NB4 (cell line): ENCODE results near the gene GMPS.

Experiments
- POLR2A ChIP-seq: IDR thresholded peaks from 2 replicates; pipeline ENCODE4 v1.6.1; 2011; ENCODE audit warnings: mild to moderate bottlenecking; ENCODE audit not compliant: insufficient read length; ENCODE audit errors: extremely low read depth
- TF ChIP-seq, protein P1 (sequence below): IDR thresholded peaks from one replicate; pipeline ENCODE4 v1.5.1; 2012; ENCODE audit warnings: low read depth, low read length

DNA sequence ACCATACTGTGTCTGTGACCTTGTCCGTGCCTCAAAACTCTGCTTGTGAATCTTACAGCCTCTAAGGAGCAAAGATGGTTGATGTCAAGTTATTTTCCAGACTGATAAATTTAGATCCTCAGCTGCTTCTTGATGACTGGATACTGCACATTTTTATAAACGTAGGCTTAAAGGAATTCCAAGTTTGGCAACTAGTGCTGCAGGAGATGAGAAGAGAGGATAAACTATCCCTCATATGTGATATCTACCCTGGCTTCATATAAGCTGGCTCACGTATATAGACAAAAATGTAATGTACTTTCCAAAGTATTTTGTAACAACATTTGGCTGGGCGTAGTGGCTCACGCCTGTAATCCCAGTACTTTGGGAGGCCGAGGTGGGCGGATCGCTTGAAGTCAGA is 89.6 kb downstream of the GMPS start:
- TF ChIP-seq, protein P1, sequence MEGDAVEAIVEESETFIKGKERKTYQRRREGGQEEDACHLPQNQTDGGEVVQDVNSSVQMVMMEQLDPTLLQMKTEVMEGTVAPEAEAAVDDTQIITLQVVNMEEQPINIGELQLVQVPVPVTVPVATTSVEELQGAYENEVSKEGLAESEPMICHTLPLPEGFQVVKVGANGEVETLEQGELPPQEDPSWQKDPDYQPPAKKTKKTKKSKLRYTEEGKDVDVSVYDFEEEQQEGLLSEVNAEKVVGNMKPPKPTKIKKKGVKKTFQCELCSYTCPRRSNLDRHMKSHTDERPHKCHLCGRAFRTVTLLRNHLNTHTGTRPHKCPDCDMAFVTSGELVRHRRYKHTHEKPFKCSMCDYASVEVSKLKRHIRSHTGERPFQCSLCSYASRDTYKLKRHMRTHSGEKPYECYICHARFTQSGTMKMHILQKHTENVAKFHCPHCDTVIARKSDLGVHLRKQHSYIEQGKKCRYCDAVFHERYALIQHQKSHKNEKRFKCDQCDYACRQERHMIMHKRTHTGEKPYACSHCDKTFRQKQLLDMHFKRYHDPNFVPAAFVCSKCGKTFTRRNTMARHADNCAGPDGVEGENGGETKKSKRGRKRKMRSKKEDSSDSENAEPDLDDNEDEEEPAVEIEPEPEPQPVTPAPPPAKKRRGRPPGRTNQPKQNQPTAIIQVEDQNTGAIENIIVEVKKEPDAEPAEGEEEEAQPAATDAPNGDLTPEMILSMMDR: no peak
- TF ChIP-seq POLR2A: no peak
